Brain microvascular endothelial cell (primary cell): ENCODE data around the gene ADK.

Experiments used
- DNase-seq: peaks from one replicate; pipeline ENCODE4 v3.0.0-alpha.2; 2020
- H3K27ac ChIP-seq: fragments of 250-450 bp; sonication (Bioruptor Pico); 2 replicates; pipeline ENCODE4 v1.5.1; 2020; ENCODE audit warnings: mild to moderate bottlenecking, moderate library complexity
- H3K27me3 ChIP-seq: fragments of 250-450 bp; sonication (Bioruptor Pico); replicated peaks from 2 replicates; pipeline ENCODE4 v1.5.1; 2020; ENCODE audit warnings: mild to moderate bottlenecking
- H3K36me3 ChIP-seq: fragments of 250-450 bp; sonication (Bioruptor Pico); replicated peaks from 2 replicates; pipeline ENCODE4 v1.5.1; 2020; ENCODE audit warnings: mild to moderate bottlenecking
- H3K4me3 ChIP-seq: 2 replicates; pipeline ENCODE4 v1.5.1; 2011; ENCODE audit warnings: low read depth, mild to moderate bottlenecking, control low read depth, low read length, moderate library complexity
- CTCF ChIP-seq: IDR thresholded peaks from 2 replicates; pipeline ENCODE4 v1.5.1; 2011; ENCODE audit warnings: low read depth, mild to moderate bottlenecking, moderate library complexity, low read length, control low read depth, inconsistent platforms; ENCODE audit errors: missing control alignments
- in situ Hi-C: cut with HindIII; loops from 2 replicates; pipeline ENCODE4 v1.10.0; 2017; ENCODE audit warnings: low sequenced_read_pairs, low pct_ligation_motif_present

ADK gene

GRCh38 chr10:74634995-74635536, 484.0 kb downstream of the ADK start:
- in situ Hi-C loops, result no loop called here
- H3K36me3 ChIP-seq, result no peaks in the 10 kb centered on the region
- no peak overlapping the region for H3K4me3 ChIP-seq
- no peak overlapping the region for H3K27ac ChIP-seq
- H3K27me3 ChIP-seq, result no peaks in the 10 kb centered on the region
- no peak for DNase-seq
- TF ChIP-seq CTCF, result no peak

DNA sequence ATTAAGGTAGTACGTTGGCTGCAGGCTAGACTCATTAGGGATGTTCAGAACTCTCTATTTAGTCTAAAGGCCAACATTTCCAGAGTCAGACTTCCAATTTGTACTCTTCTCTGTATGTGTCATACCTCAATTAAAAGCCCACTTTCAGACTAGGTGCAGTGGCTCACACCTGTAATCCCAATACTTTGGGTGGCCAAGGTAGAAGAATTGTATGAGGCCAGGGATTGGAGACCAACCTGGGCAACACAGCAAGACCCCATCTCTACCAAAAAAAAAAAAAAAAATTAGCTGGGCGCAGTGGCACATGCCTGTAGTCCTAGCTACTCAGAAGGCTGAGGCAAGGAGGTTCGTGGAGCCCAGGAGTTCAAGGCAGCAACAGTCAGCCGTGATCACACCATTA, 484.6 kb downstream of the ADK start:
- in situ Hi-C loops, result no loop called here
- Histone ChIP-seq H3K4me3 (no peak overlapping the region), H3K27me3 (no peaks in the 10 kb centered on the region), H3K36me3 (no peaks in the 10 kb centered on the region), H3K27ac (no peak overlapping the region)
- TF ChIP-seq CTCF, result no peak
- no peak for DNase-seq

DNA sequence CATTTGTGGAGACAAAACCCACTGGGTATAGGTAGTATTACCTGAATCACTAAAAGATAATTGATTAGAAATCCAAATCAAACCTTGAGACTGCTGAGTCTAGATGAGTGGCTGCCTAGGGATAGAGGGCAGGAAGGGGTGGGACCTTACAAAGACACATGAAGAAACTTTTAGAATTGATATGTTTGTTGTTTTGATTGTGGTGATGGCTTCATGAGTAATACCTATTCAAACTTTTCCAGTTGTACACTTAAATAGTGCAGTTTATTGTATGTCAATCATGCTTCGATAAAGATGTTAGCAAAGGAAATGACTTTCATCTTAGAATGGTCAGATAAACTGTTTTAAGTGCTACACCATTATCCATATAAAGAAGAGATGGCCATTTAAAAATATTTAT, 486.7 kb downstream of the ADK start:
- no peak for TF ChIP-seq CTCF
- H3K36me3 ChIP-seq, result no peaks in the 10 kb centered on the region
- H3K4me3 ChIP-seq, result no peak overlapping the region
- DNase-seq, result no peak
- no peaks in the 10 kb centered on the region for H3K27me3 ChIP-seq
- in situ Hi-C loops, result no loop called here
- no peak overlapping the region for H3K27ac ChIP-seq

- DNase-seq, result no peak
- no peaks in the 10 kb centered on the region for H3K36me3 ChIP-seq
- TF ChIP-seq CTCF, result no peak
- H3K4me3 ChIP-seq, result no peak overlapping the region
- in situ Hi-C loops, result no loop called here
- H3K27me3 ChIP-seq, result no peaks in the 10 kb centered on the region
- no peak overlapping the region for H3K27ac ChIP-seq
Measured at GRCh38 chr10:74640134-74640921, 489.3 kb downstream of the ADK start.

- in situ Hi-C loops, result no loop called here
- no peak for TF ChIP-seq CTCF
- DNase-seq, result no peak
Measured at GRCh38 chr10:74641659-74642058, 490.6 kb downstream of the ADK start.

More at GRCh38 chr10:74641659-74642058, 490.6 kb downstream of the ADK start:
- Histone ChIP-seq H3K27me3 (no peaks in the 10 kb centered on the region), H3K27ac (no peak overlapping the region), H3K4me3 (no peak overlapping the region), H3K36me3 (no peaks in the 10 kb centered on the region)
